Spleen (tissue), 11 donors: ENCODE results near the gene CCDC15. TPM values are rescaled to one million over a fixed set of nuclear protein-coding genes. Genes with fewer than 3 reads are reported as not detected.

Experiments used
- DNase-seq: peaks from one replicate; pipeline ENCODE4 v3.0.0-alpha.2; 2020
- H3K27ac ChIP-seq, 8 donors: fragments of 200-600 bp; sonication (generic) in 7 of 8; 1 replicate in 4 of 8; 2 replicates in 4 of 8; pipeline versions ENCODE4 v1.5.0 to v1.8.0; 2016 to 2021; ENCODE audit warnings: inconsistent platforms in 4 of 8, mild to moderate bottlenecking in 4 of 8, moderate library complexity in 1 of 8
- H3K27me3 ChIP-seq, 7 donors: fragments of 200-600 bp; sonication (generic) in 6 of 7; replicated peaks in 1 of 7; 1 replicate in 4 of 7; 2 replicates in 3 of 7; pipeline versions ENCODE4 v1.5.0 to v1.8.0; 2016 to 2021; ENCODE audit warnings: inconsistent platforms in 3 of 7, mild to moderate bottlenecking in 1 of 7
- H3K36me3 ChIP-seq, 6 donors: fragments of 200-600 bp; sonication (generic) in 5 of 6; 1 replicate in 4 of 6; 2 replicates in 2 of 6; pipeline versions ENCODE4 v1.5.0 to v1.8.0; 2016 to 2021; ENCODE audit warnings: inconsistent platforms in 2 of 6
- H3K4me1 ChIP-seq, 6 donors: fragments of 200-600 bp; sonication (generic) in 5 of 6; 1 replicate in 3 of 6; 2 replicates in 3 of 6; pipeline versions ENCODE4 v1.5.0 to v1.8.0; 2016 to 2021; ENCODE audit warnings: inconsistent platforms in 3 of 6
- H3K4me3 ChIP-seq, 8 donors: fragments of 200-600 bp; sonication (generic) in 7 of 8; 1 replicate in 4 of 8; 2 replicates in 4 of 8; pipeline versions ENCODE4 v1.5.0 to v1.8.0; 2016 to 2021; ENCODE audit warnings: inconsistent platforms in 4 of 8, mild to moderate bottlenecking in 4 of 8, moderate library complexity in 2 of 8
- H3K9me3 ChIP-seq, 8 donors: fragments of 200-600 bp; sonication (generic) in 7 of 8; 1 replicate in 4 of 8; 2 replicates in 4 of 8; pipeline versions ENCODE4 v1.5.0 to v1.8.0; 2016 to 2021; ENCODE audit warnings: inconsistent platforms in 4 of 8
- CTCF ChIP-seq, 11 experiments: fragments of 200-600 bp in 7 of 11; fragments of 450-650 bp in 4 of 11; sonication (generic) in 4 of 11; IDR thresholded peaks in 8 of 11; conservative IDR thresholded peaks in 3 of 11; 1 replicate in 7 of 11; 2 replicates in 4 of 11; pipeline versions ENCODE4 v1.4.0 to v1.8.0; 2016 to 2021; ENCODE audit warnings: antibody characterized with exemption in 11 of 11, inconsistent platforms in 4 of 11, mild to moderate bottlenecking in 1 of 11
- POLR2A ChIP-seq, 3 donors: fragments of 450-650 bp; IDR thresholded peaks; one replicate each; pipeline ENCODE4 v1.5.1; 2017; ENCODE audit warnings: antibody characterized with exemption in 3 of 3, mild to moderate bottlenecking in 1 of 3
- POLR2AphosphoS5 ChIP-seq, 3 donors: sonication (generic); formaldehyde crosslinking; IDR thresholded peaks; one replicate each; pipeline ENCODE4 v1.5.1; 2017; ENCODE audit warnings: antibody characterized with exemption in 3 of 3
- WGBS, 5 donors: extraction: QIAGEN DNeasy Blood & Tissue Kit in 3 of 5; methylation state at CpG; one replicate each; pipeline versions ENCODE4 v1.1.5 to v1.1.7; 2013 to 2018; 5-methylcytosine and 5-hydroxymethylcytosine counted together
- intact Hi-C: fragments of 100-400 bp; cut with DNase I; formaldehyde crosslinking; loops from one replicate; pipeline ENCODE4 v1.15.0; 2023; ENCODE audit warnings: low total_unique reads
- polyA plus RNA-seq, 3 donors: library from polyadenylated mRNA; stranded (reverse); fragments of 200-250 nt; gene quantifications; one replicate each; pipeline ENCODE4 v1.2.1, GENCODE V29; 2013
- total RNA-seq, 7 donors: library from RNA; depleted of rRNA in 3 of 7; stranded (reverse); fragments of >200 nt in 3 of 7; fragmentation: NEBNext Ultra II Directional in 4 of 7; extraction: Animal tissue kit (Norgen Biotek cat#: 25700) in 4 of 7; gene quantifications; one replicate each; pipeline versions ENCODE4 v1.1.0 to v1.2.1, GENCODE V29; 2016 to 2021
- donor health status: healthy with polysubstance abuse.
- donor health status: DM: no; HTN: no; CAD: no; lungs with moderate emphysema.
- donor health status: DM: no; HTN: no; CAD: no.
- donor health status: Bipolar disorder and iron deficiency.
- donor health status: healthy.
- donor health status: DM: no; HTN: no; CAD: no.
- donor health status: DM: yes; HTN: yes; CAD: no.

The CCDC15 gene
- total and polyA plus RNA-seq, 10 donors = 0.61 to 3.6 (median 2.2) TPM

GRCh38 chr11:124917115-124917637 lies 36.8 kb upstream of the CCDC15 start:
- no peak for DNase-seq
- intact Hi-C loops = no loop called here
- TF ChIP-seq POLR2AphosphoS5 (IDR thresholded peaks at IDR 0.05) (no peak), POLR2A (IDR thresholded peaks at IDR 0.05) (no peak), CTCF (IDR thresholded peaks at IDR 0.05 in 8 of 11, conservative IDR thresholded peaks at IDR 0.05 in 3 of 11) (no peak)
- Histone ChIP-seq H3K27ac (no peak overlapping the region), H3K4me3 (no peak overlapping the region), H3K4me1 (peaks cover 0 to 16% (median 10%) of the 10 kb centered on the region in 6 donors), H3K27me3 (peaks cover 0 to 15% (median 7%) of the 10 kb centered on the region in 7 donors), H3K36me3 (no peaks in the 10 kb centered on the region), H3K9me3 (peaks cover 0 to 6% (median 4%) of the 10 kb centered on the region in 8 donors)
- 74 to 90% (median 81%) methylated on average over 6 of the region's 6 CpGs for WGBS, 5 donors

DNA sequence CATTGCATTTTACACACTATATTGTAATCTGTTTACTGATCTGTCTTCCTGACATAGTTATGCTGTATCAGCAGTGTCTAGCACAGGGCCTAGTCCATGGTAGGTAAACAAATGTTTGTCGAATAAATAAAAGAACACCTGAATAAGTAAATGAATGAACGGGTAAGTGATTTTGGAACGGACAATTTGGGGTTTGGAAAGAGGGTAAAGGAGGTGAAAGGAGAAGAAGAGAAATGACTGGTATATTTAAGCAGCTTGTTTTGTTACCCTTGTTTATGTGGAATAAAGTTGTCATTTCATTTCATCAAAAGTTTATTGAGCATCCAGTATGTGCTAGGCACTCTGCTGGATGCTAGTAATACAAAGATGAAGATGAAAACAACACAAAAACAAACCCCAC lies 35.1 kb upstream of the CCDC15 start, which contains the start of gene HEPN1:
HEPN1 (plus strand) TSS at position 301 of the 400 bp plus-strand sequence.
- Histone ChIP-seq H3K4me3 (no peak within 1 kb of the TSS), H3K36me3 (no peaks in the 10 kb centered on the region)
- WGBS, 5 donors = 91 to 97% (median 95%) methylated on average over 3 of the region's 3 CpGs

DNA sequence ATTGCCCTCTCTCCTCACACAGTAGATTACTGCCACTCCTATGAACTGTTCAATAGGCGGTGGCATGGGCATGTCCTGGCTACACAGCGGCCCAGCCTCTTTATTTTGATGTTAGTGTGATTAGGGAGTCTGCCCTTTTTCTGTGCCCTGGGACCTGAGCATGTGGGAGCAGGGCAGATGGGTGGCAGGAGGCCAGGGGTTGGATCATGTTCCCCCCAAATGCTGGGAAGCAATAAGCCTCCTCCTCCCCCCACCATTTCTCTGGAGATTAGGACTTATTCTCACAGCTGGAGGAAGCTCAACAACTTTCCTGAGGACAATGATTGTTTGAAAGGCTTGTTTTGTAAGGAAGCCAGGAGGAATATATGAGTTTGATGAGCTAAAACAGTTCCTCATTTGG lies 34.1 kb upstream of the CCDC15 start:
- intact Hi-C loops = no loop called here
- H3K4me3 ChIP-seq = no peak overlapping the region
- H3K4me1 ChIP-seq = peaks cover 0 to 16% (median 10%) of the 10 kb centered on the region in 6 donors
- DNase-seq = no peak
- H3K9me3 ChIP-seq = no peaks in the 10 kb centered on the region
- 94 to 100% (median 97%) methylated on average over 2 of the region's 2 CpGs for WGBS, 5 donors
- H3K36me3 ChIP-seq = no peaks in the 10 kb centered on the region
- H3K27ac ChIP-seq = peak overlapping the region in 1 of 8 donors; percentile 81
- peaks cover 0 to 16% (median 7%) of the 10 kb centered on the region in 7 donors for H3K27me3 ChIP-seq
- no peak for TF ChIP-seq POLR2AphosphoS5 (IDR thresholded peaks at IDR 0.05)

More for the DNA sequence above, 35.1 kb upstream of the CCDC15 start, which contains the start of gene HEPN1:
- intact Hi-C loops = no loop called here
- Histone ChIP-seq H3K27ac (peak within 1 kb of the TSS in 1 of 8 donors; percentile 81), H3K9me3 (no peaks in the 10 kb centered on the region), H3K27me3 (peaks cover 0 to 16% (median 7%) of the 10 kb centered on the region in 7 donors), H3K4me1 (peaks cover 0 to 16% (median 10%) of the 10 kb centered on the region in 6 donors)
- no peak for DNase-seq
- TF ChIP-seq CTCF (IDR thresholded peaks at IDR 0.05 in 8 of 11, conservative IDR thresholded peaks at IDR 0.05 in 3 of 11) (no peak), POLR2AphosphoS5 (IDR thresholded peaks at IDR 0.05) (no peak), POLR2A (IDR thresholded peaks at IDR 0.05) (no peak)

DNA sequence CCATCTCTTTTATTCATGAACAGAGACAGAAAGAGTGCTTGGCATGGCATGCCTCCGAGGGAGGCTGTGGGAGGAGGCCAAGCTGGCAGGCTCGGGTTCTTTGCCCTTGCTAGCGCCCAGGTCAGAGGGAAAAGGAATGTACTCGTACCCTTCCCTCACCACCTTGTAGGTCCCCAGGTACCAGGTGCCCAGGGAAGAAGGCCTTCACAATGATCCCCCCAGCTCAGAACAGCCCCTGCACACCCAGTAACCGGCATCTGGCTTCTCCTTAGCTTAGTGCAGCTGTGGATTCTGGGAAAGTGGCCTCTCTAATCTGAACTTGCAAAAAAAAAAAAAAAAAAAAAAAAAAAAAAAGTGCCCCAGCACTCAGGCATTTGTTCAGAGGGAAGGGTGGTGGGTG lies 33.6 kb upstream of the CCDC15 start:
- TF ChIP-seq CTCF (IDR thresholded peaks at IDR 0.05 in 8 of 11, conservative IDR thresholded peaks at IDR 0.05 in 3 of 11) (no peak), POLR2AphosphoS5 (IDR thresholded peaks at IDR 0.05) (no peak), POLR2A (IDR thresholded peaks at IDR 0.05) (no peak)
- 90 to 95% (median 94%) methylated on average over 5 of the region's 5 CpGs for WGBS, 5 donors
- Histone ChIP-seq H3K27me3 (peaks cover 0 to 16% (median 7%) of the 10 kb centered on the region in 7 donors), H3K36me3 (no peaks in the 10 kb centered on the region), H3K4me3 (peak overlapping the region in 1 of 8 donors; percentile 72), H3K27ac (peak overlapping the region in 6 of 8 donors; percentile 20 to 83 (median 82)), H3K9me3 (no peaks in the 10 kb centered on the region), H3K4me1 (peaks cover 0 to 16% (median 10%) of the 10 kb centered on the region in 6 donors)
- intact Hi-C loops = no loop called here
- DNase-seq = no peak
